K562 (cell line): Measurements from ENCODE around the gene GATA6. TPM values are rescaled to one million over a fixed set of nuclear protein-coding genes. Genes with fewer than 3 reads are reported as not detected.
A peak's percentile ranks its signal among the peaks of the same experiment; 100 is the strongest.

Source experiments
- BCOR ChIP-seq: fragments of 450-650 bp; IDR thresholded peaks from 2 replicates; pipeline ENCODE4 v1.6.1; 2016
- DACH1 ChIP-seq: fragments of 450-650 bp; IDR thresholded peaks from 2 replicates; pipeline ENCODE4 v1.6.1; 2018; ENCODE audit not compliant: partially characterized antibody
- MAX ChIP-seq: sonication (generic); formaldehyde crosslinking; IDR thresholded peaks from 2 replicates; pipeline ENCODE4 v1.9.0; 2022; ENCODE audit warnings: mild to moderate bottlenecking, missing genetic modification reagents
- MEF2D ChIP-seq: conservative IDR thresholded peaks from 2 replicates; pipeline ENCODE4 v1.6.1; 2016; ENCODE audit warnings: low read depth, missing genetic modification characterization, missing compliant biosample characterization
- NFRKB ChIP-seq: fragments of 450-650 bp; IDR thresholded peaks from 2 replicates; pipeline ENCODE4 v1.6.1; 2016; ENCODE audit warnings: low read depth
- PBX2 ChIP-seq, 2 experiments: IDR thresholded peaks in 1 of 2; conservative IDR thresholded peaks in 1 of 2; 2 replicates each; pipeline ENCODE4 v1.6.1; 2016; ENCODE audit warnings: low read depth in 2 of 2, mild to moderate bottlenecking in 1 of 2, missing compliant biosample characterization in 1 of 2, missing genetic modification characterization in 1 of 2, moderate library complexity in 1 of 2
- POLR2B ChIP-seq: fragments of 450-650 bp; IDR thresholded peaks from 2 replicates; pipeline ENCODE4 v1.6.1; 2018; ENCODE audit warnings: low read depth; ENCODE audit not compliant: partially characterized antibody
- POLR2G ChIP-seq: fragments of 200-400 bp; formaldehyde crosslinking; IDR thresholded peaks from 2 replicates; pipeline ENCODE4 v1.6.1; 2017; ENCODE audit warnings: low read depth, mild to moderate bottlenecking, antibody characterized with exemption, low read length, moderate library complexity
- POLR2H ChIP-seq: IDR thresholded peaks from 2 replicates; pipeline ENCODE4 v1.6.1; 2016; ENCODE audit warnings: missing genetic modification characterization, low read depth, mild to moderate bottlenecking, control low read depth, missing compliant biosample characterization, moderate library complexity
- SPI1 ChIP-seq: IDR thresholded peaks from 2 replicates; pipeline ENCODE4 v1.6.1; 2011; ENCODE audit warnings: low read depth, low read length, control low read depth, borderline replicate concordance
- STAT5A ChIP-seq: IDR thresholded peaks from 2 replicates; pipeline ENCODE4 v1.6.1; 2012; ENCODE audit warnings: low read length, inconsistent platforms, borderline replicate concordance
- ZBTB17 ChIP-seq: fragments of 450-650 bp; formaldehyde crosslinking; IDR thresholded peaks from 2 replicates; pipeline ENCODE4 v1.4.0; 2020; ENCODE audit warnings: mild to moderate bottlenecking
- ZNF184 ChIP-seq: sonication (generic); formaldehyde crosslinking; IDR thresholded peaks from 2 replicates; pipeline ENCODE4 v1.5.0; 2020; ENCODE audit warnings: missing genetic modification reagents
- ZNF280B ChIP-seq: fragments of 250-450 bp; sonication (Bioruptor Pico); IDR thresholded peaks from 2 replicates; pipeline ENCODE4 v1.5.1; 2021; ENCODE audit warnings: mild to moderate bottlenecking
- ZNF431 ChIP-seq: sonication (generic); formaldehyde crosslinking; IDR thresholded peaks from 2 replicates; pipeline ENCODE4 v1.8.0; 2022; ENCODE audit warnings: mild to moderate bottlenecking, missing genetic modification reagents
- ZNF583 ChIP-seq: fragments of 250-450 bp; sonication (Bioruptor Pico); IDR thresholded peaks from 2 replicates; pipeline ENCODE4 v1.4.0; 2020
- polyA plus RNA-seq, 8 experiments: library from polyadenylated mRNA; depleted of rRNA in 4 of 8; stranded (reverse) in 5 of 8; unstranded in 3 of 8; fragments of >200 nt; fragmentation: Nextera tagmentation in 2 of 8; fragmentation: Illumina TruSeq in 1 of 8; extraction: Ambion mirVana in 2 of 8; extraction: Trizol in 1 of 8; gene quantifications; 2 replicates each; pipeline versions ENCODE4 v1.2.1 to v1.2.3, GENCODE V29; 2011 to 2014; ENCODE audit warnings: inconsistent platforms in 1 of 8, missing spikeins in 1 of 8
- total RNA-seq, 7 experiments: library from RNA; depleted of rRNA in 6 of 7; stranded (reverse); fragments of >200 nt in 6 of 7; fragmentation: Illumina TruSeq in 2 of 7; extraction: Trizol in 2 of 7; gene quantifications; 2 replicates each; pipeline versions ENCODE4 v1.2.1 to v1.2.3, GENCODE V29; 2011 to 2021; ENCODE audit warnings: low replicate concordance in 1 of 7
- TF ChIP-seq, protein P1 (sequence below): fragments of 450-650 bp; conservative IDR thresholded peaks from 2 replicates; pipeline ENCODE4 v1.6.1; 2016; ENCODE audit warnings: missing genetic modification characterization, low read depth, mild to moderate bottlenecking, missing compliant biosample characterization, moderate library complexity
- TF ChIP-seq, protein P2 (sequence below): fragments of 450-650 bp; IDR thresholded peaks from 2 replicates; pipeline ENCODE4 v1.6.1; 2016; ENCODE audit warnings: mild to moderate bottlenecking

Gene GATA6
- total and polyA plus RNA-seq, 9 of the 15 experiments (the other 6 are each of a cell fraction or from before 2014, with no cell fraction given), result 0.01 to 0.24 (median 0.16) TPM; not detected in 5

DNA sequence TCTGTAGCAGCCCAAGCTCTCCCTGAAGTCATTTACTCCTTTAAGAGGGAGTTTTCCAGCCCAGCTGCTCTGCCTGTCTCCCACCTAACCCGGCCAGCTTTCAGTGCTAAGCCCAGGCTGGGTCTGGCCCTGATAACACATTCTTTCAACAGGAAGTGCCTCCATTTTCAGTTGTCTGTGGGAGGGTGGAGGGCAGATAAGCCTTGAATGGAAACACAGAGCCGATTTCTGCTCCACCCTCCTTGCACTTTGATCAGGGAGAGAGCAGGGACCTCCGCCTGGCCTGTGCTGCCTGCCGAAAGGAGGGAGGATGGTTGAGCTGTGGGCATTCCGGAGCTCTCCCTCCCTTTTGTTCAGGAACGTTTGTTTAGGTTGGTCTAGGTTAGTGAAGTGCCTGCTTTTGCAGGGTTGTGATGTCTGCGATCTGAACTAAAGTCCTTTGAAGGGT, 24.8 kb downstream of the GATA6 start (continued):
- TF ChIP-seq MEF2D (tag) (peak; percentile 57; the same call in 1 of the 2 replicates), NFRKB (peak; percentile 96), ZNF431 (no peak), POLR2H (peak; percentile 32; the same call in 1 of the 2 replicates), MAX (CRISPR knock-in tag) (0 out of 2 replicates have a peak, but pooled peaks have one; percentile 22), DACH1 (peak; percentile 74), SPI1 (peak; percentile 93), BCOR (peak; percentile 47; the same call in 1 of the 2 replicates), POLR2B (peak; percentile 24), ZNF280B (CRISPR knock-in tag) (no peak), POLR2G (peak; percentile 48), PBX2 (CRISPR knock-in tag; IDR thresholded peaks at IDR 0.05; ENCODE audit: low read depth) (no peak), PBX2 (tag; conservative IDR thresholded peaks at IDR 0.05; ENCODE audit: low read depth) (peak; percentile 24; the same call in 1 of the 2 replicates), ZNF184 (CRISPR knock-in tag) (no peak), ZNF583 (peak; percentile 50; the same call in 1 of the 2 replicates), STAT5A (peak; percentile 89), ZBTB17 (CRISPR knock-in tag) (peak; percentile 51; the same call in 1 of the 2 replicates)
- TF ChIP-seq, protein P1, sequence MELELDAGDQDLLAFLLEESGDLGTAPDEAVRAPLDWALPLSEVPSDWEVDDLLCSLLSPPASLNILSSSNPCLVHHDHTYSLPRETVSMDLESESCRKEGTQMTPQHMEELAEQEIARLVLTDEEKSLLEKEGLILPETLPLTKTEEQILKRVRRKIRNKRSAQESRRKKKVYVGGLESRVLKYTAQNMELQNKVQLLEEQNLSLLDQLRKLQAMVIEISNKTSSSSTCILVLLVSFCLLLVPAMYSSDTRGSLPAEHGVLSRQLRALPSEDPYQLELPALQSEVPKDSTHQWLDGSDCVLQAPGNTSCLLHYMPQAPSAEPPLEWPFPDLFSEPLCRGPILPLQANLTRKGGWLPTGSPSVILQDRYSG (tag), result 0 out of 2 replicates have a peak, but pooled peaks have one; percentile 86
- TF ChIP-seq, protein P2, sequence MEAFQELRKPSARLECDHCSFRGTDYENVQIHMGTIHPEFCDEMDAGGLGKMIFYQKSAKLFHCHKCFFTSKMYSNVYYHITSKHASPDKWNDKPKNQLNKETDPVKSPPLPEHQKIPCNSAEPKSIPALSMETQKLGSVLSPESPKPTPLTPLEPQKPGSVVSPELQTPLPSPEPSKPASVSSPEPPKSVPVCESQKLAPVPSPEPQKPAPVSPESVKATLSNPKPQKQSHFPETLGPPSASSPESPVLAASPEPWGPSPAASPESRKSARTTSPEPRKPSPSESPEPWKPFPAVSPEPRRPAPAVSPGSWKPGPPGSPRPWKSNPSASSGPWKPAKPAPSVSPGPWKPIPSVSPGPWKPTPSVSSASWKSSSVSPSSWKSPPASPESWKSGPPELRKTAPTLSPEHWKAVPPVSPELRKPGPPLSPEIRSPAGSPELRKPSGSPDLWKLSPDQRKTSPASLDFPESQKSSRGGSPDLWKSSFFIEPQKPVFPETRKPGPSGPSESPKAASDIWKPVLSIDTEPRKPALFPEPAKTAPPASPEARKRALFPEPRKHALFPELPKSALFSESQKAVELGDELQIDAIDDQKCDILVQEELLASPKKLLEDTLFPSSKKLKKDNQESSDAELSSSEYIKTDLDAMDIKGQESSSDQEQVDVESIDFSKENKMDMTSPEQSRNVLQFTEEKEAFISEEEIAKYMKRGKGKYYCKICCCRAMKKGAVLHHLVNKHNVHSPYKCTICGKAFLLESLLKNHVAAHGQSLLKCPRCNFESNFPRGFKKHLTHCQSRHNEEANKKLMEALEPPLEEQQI, result peak; percentile 93
